HS-5 (cell line): Measurements from ENCODE around the gene CD8B.

Source experiments
- DNase-seq: peaks from one replicate; pipeline ENCODE4 v3.0.0-alpha.2; 2012; ENCODE audit warnings: low read depth

Gene CD8B

DNA sequence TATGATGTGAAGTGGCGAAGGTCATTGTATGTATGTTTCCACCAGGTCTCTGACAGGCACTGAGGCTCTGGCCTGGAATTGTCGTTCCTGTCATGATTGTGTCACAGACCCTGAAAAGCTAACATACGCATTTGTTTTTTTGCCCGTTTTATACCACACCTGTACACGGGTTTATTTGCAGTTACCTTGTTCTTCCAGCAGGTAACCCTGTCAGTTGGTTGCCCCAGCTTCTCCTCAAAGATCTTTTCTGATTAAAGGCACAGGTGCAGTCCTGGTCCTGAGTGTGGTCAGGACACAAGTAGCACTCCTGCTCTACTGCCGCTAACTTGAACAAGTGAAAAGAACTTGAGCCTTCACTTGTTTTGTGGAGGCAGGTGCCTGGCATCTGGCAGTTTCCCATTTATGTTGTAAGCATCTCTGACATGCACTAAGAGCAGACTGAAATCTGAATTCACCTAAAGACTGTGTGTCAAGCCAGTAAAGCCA lies 90.8 kb downstream of the CD8B start:
- no peak for DNase-seq

DNA sequence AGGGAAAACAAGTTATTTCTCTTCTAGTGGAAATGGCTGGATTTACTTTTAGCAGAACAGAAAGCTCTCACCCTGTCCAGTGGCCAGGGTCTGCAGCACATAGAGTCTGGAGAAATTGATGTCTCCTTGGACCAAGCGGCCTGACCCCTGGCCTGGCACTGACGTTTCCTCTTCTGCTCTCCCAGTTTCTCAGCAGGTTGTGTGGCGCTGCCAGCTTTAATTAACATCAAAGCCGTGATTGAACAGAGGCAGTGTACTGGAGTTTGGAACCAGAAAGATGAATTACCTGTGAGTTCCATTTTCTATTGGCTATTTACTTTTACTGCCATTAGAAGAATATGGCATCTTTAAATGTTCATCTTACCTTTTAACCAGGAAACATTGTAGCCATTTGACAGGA lies 91.8 kb downstream of the CD8B start:
- DNase-seq, result no peak

GRCh38 chr2:86768189-86768949 lies 93.3 kb downstream of the CD8B start:
- no peak for DNase-seq
